ENCODE data around the gene PIK3R2.
"Not testable (repeated sequence)": the region's sequence is repeated elsewhere in the genome, so short reads cannot be mapped to it uniquely, and the experiment has no call there.

The PIK3R2 gene

DNA sequence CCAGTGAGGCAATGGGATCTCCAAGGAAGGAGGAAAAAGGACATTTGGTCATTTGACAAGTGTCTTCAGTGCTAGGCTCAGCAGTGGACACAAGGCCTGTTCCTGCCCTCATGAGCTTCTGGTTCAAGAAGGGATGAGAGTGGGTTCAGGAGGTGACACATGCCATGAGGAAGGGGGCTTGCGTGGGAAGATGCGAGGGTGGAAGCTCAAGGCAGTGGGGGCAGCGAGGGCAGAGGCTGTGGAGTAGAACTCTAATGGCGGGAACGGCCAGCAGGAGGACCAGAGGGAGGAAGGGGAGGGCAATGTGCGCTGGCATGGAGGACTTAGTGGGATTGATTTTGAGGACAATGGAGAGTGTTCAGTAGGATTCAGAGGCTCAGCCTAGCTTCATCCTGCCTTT, 3.3 kb downstream of the PIK3R2 start:
- no peak for DNase-seq

DNA sequence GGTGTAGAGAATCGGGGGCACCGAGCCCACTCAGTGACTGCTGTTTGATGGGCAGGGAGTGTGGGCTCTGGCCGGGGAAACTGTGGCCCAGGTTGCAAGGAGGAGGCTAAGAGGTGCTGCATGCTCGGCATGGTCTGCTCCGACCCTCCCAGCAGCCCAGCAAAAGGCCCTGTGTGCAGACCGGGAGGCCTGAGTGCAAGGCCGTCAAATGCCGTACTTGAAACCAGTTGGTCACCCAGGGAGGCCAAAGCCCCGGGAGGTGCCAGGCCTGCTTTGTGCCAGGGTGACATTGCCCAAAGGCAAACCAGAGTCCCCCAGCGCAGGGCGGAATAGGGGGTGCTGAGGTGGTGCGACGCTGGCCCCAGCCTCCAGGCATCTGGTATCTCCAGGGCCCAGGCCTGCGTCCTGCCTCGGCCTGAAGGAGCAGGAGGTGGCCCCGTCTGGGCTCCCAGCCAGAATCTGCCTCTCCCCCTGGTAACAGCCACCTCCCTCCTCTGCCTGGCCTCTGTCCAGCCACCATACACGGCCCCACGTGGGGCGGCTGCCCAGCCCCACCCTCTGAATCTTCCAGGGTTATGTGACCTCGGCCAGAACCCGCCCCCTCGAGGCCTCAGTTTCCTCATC, 4.0 kb downstream of the PIK3R2 start:
- DNase-seq = no peak

DNA sequence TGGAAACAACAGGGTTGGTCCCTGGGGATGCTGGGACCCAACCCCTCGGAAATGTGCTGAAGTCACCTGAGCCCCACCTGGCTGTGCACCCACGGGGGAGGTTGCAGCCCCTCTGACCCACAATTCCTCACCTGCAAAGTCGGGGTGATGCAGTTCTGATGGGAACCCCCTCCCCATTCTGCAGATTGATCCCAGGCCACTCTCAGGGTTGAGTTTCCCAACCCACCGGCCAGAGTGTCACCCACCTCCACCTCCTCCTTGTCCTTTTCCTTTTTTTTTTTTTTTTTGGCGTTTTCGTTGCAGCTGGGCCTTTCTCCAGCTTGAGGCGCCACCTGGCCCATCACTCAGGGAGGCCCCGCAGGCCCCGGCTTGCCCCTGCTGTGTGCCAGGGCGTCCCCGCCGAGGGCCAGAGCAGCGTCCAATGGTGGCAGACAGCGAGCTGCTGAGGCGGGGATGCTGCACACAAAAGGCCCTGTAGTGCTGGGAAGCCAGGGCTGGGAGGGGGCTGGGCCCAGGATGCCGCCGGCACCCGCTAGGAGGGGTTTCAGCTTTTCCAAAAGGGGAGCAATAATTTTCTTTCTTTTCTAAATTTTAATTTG, 4.6 kb downstream of the PIK3R2 start:
- DNase-seq = no peak

- no peak for DNase-seq
These were observed 5.5 kb downstream of the PIK3R2 start for GRCh38 chr19:18158467-18158866.

- not testable (repeated sequence) for DNase-seq
These were observed 6.2 kb downstream of the PIK3R2 start for GRCh38 chr19:18159059-18159616.

DNA sequence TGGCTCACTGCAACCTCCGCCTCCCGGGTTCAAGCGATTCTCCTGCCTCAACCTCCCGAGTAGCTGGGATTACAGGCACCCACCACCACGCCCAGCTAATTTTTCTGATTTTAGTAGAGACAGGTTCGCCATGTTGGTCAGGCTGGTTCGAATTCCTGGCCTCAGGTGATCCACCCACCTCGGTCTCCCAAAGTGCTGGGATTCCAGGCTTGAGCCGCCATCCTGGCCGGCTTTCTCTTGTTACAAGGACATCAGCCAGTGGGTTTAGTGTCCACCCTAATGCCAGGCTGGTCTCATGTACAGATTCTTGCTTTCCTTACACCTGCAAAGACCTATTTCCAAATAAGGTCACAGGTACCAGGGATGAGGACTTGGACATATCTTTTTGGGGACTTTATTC, 6.8 kb downstream of the PIK3R2 start:
- DNase-seq = no peak

DNA sequence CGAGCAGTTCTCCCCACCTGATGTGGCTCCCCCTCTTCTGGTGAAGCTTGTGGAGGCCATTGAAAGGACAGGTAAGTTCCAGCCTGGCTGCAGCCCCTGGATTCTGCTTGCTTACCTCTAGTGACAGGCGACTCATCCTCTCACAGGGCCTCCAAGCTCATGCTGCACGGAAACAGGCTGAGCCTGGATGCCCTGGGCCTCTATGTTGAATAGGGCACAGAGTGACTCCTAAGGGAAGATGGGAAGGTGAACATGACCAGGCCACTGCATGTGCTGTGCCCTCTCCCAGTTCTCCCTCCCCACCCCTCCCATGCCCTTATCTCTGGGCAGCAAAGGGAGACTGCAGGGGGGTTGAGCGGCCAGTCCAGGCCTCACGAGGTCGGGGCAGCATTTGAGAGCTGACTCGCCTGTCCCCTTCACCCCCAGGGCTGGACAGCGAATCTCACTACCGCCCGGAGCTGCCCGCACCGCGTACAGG, 7.6 kb downstream of the PIK3R2 start:
- no peak for DNase-seq

DNA sequence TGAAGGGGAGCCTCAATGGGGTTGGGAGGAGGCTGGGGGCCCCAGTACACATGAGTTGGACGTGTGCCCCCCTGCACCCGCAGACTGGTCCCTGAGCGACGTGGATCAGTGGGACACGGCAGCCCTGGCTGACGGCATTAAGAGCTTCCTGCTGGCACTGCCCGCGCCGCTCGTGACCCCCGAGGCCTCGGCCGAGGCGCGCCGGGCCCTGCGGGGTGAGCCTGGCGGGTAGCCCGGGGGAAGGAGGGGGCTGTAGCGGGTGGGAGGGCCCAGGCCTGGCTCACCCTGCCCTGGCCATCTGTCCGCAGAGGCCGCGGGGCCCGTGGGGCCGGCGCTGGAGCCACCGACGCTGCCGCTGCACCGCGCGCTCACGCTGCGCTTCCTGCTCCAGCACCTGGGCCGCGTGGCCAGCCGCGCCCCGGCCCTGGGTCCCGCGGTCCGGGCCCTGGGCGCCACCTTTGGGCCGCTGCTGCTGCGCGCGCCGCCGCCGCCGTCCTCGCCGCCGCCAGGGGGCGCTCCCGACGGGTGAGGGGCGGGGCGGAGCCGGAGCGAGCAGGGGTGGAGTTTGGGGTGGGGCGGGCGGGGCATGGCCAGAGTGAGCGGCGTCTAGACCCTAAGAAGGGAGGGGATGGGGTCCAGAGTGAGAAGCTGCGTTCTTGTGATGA, 8.1 kb downstream of the PIK3R2 start:
- DNase-seq = peak; percentile 85

- DNase-seq = no peak
These were observed 8.7 kb downstream of the PIK3R2 start for GRCh38 chr19:18161636-18162002.

DNA sequence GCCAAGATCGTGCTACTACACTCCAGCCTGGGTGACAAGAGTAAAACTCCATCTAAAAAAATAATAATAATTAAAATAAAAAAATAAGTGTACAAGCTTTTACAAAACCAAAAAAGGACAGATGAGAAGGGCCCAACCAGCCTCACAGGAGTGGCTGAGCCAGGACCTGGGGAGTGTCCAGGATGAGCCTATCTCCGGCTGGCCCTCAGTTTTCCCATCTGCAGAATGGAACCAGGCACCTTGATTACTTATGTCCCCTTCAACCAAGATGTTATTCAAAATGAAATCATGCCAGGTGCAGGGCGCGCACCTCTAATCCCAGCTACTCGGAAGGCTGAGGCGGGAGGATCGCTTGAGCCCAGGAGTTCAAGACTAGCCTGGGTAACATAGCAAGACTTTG, 11.1 kb downstream of the PIK3R2 start:
- no peak for DNase-seq

DNA sequence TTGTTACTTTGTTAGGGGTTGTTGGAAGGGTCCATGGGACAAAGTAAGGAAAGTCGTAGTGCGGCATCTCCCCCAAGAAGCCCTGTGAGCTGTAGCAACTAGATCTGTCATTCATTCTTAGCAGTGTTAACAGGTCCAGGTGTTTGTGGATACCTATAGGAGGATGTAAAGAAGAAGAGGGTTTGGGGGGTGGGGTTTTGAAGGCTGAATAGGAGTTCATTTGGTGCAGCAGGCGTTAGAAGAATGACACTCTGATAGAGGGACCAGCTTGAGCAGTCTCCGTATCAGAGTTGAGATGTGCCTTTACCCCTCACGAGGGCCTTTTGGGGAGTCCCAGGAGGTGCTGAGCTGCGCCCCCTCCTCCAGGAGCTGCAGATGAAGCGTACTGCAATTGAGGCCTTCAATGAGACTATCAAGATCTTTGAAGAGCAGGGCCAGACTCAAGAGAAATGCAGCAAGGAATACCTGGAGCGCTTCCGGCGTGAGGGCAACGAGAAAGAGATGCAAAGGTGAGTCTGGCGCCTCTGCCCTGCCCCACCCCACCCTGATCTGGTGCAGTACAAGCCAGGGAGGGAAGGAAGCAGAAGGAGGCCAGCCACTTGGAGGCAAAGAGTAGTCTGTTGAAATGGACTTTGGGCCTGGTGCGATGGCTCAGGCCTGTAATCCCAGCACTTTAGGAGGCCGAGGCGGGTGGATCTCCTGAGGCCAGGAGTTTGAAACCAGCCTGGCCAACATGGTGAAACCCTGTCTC, 13.0 kb downstream of the PIK3R2 start:
- DNase-seq = no peak

DNA sequence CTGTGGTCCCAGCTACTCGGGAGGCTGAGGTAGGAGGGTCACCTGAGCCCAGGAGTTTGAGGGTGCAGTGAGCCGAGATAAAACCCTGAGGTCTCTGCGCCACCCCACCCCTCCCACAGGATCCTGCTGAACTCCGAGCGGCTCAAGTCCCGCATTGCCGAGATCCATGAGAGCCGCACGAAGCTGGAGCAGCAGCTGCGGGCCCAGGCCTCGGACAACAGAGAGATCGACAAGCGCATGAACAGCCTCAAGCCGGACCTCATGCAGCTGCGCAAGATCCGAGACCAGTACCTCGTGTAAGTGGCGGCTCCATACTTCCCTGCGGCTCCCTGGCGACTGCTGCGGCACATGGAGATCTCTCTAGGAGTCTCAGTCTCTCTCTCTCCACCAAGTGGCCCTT, 14.0 kb downstream of the PIK3R2 start:
- DNase-seq = no peak

- DNase-seq = peak; percentile 73
These were observed 15.1 kb downstream of the PIK3R2 start for GRCh38 chr19:18167975-18168645.

GRCh38 chr19:18168673-18169381, 15.9 kb downstream of the PIK3R2 start:
- no peak for DNase-seq

DNA sequence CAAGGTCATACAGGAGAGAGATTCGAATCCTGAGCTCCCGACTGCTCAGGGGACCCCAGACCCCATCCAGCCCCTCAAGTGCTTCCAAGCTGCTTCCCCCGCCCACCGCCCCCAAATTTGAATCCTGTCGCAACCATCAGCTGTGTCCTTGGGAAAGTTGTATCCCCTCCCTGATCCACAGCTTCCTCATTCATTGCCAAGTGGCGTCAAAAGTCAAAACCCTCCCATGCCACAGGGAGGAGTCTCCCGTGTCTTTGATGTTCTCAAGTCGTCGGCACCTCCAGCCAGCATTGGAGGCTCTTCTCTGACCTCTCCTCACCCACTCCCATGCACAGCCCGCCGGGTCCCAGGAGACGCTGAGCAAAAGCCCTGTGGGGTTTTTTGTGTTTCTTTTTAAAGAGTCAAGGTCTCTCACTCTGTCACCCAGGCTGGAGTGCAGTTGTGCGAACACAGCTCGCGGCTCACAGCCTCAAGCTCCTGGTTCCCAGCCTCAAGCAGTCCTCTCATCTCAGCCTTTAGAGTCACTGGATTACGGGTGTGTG, 17.8 kb downstream of the PIK3R2 start:
- no peak for DNase-seq

DNA sequence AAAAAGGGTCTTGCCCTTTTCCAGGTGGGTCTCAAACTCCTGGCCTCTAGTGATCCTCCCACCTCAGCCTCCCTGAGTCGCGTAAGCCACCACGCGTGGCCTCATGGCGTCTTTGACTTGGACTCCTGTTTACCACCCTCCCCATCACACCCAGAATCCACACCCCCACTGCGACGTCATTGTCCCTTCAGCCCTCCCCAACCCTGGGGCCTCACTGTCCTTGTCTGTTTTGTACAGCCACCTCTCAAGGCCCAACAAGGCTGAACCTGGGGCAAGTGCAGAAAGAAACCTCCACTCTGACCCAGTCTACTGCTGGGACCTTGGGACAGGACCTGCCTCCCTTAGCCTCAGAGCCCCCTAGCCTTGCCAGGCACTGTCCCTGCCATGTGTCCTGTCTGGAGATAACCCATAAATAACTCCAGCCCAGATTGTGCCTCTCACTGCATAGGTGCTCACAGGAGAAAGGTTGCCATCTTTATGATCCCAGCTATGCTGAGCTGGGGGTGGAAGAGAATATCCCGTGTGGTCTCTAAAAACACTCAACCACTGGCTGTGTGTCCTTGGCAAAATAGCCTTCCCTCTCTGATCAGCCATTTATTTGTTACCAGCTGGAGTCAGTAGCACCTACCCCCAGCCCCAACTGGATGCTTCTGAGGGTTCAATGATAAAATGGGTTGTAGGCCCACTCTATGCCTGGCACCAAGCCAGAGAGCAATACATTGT, 18.8 kb downstream of the PIK3R2 start:
- no peak for DNase-seq

GRCh38 chr19:18172331-18173053, 19.5 kb downstream of the PIK3R2 start:
- DNase-seq = no peak

- peak; percentile 39 for DNase-seq
These were observed 20.1 kb downstream of the PIK3R2 start for GRCh38 chr19:18173054-18173571.

- peak; percentile 72 for DNase-seq
These were observed 20.8 kb downstream of the PIK3R2 start, which contains the start of gene IFI30 for GRCh38 chr19:18173572-18174288. TSS of gene IFI30 (plus strand) at chr19:18173813. CDS start at chr19:18173842, 29 bp downstream.
